Pons (tissue), 1 donor: ENCODE measurements around the gene TLN1.
A peak's percentile ranks its signal among the peaks of the same experiment; 100 is the strongest.

ENCODE experiments used
- DNase-seq: peaks from one replicate; pipeline ENCODE4 v3.0.0-alpha.2; 2016; ENCODE audit warnings: low spot score

The TLN1 gene

GRCh38 chr9:35705372-35705771 lies 26.6 kb downstream of the TLN1 start:
- DNase-seq, result no peak

GRCh38 chr9:35703906-35704672 lies 27.9 kb downstream of the TLN1 start:
- no peak for DNase-seq

GRCh38 chr9:35702696-35703095 lies 29.3 kb downstream of the TLN1 start:
- no peak for DNase-seq

GRCh38 chr9:35700942-35701341 lies 31.1 kb downstream of the TLN1 start:
- no peak for DNase-seq

GRCh38 chr9:35700031-35700430 lies 32.0 kb downstream of the TLN1 start:
- DNase-seq, result no peak

- DNase-seq, result no peak
Measured at GRCh38 chr9:35698231-35698630, 33.8 kb downstream of the TLN1 start.

GRCh38 chr9:35697486-35697885 lies 34.5 kb downstream of the TLN1 start:
- no peak for DNase-seq

GRCh38 chr9:35696520-35697215 lies 35.3 kb downstream of the TLN1 start:
- DNase-seq, result peak; percentile 35

- DNase-seq, result no peak
Measured at GRCh38 chr9:35695943-35696401, 36.0 kb downstream of the TLN1 start.

GRCh38 chr9:35691757-35692301 lies 40.2 kb downstream of the TLN1 start:
- no peak for DNase-seq

GRCh38 chr9:35691334-35691650 lies 40.7 kb downstream of the TLN1 start:
- no peak for DNase-seq

- DNase-seq, result no peak
Measured at GRCh38 chr9:35690614-35691333, 41.2 kb downstream of the TLN1 start.

GRCh38 chr9:35690294-35690613 lies 41.7 kb downstream of the TLN1 start:
- DNase-seq, result no peak

- DNase-seq, result no peak
Measured at GRCh38 chr9:35689542-35690293, 42.3 kb downstream of the TLN1 start, which contains the start of gene TPM2. TSS of gene TPM2 (minus strand) at chr9:35689925. CDS start at chr9:35689817, 108 bp downstream.

- no peak for DNase-seq
Measured at GRCh38 chr9:35688558-35689541, 43.1 kb downstream of the TLN1 start.

- DNase-seq, result no peak
Measured at GRCh38 chr9:35687972-35688557, 43.9 kb downstream of the TLN1 start.

- DNase-seq, result no peak
Measured at GRCh38 chr9:35687306-35687705, 44.7 kb downstream of the TLN1 start.

GRCh38 chr9:35686222-35687203 lies 45.5 kb downstream of the TLN1 start:
- no peak for DNase-seq

GRCh38 chr9:35685506-35685905 lies 46.5 kb downstream of the TLN1 start:
- DNase-seq, result no peak
